Transverse colon (tissue), 4 donors: ENCODE results near the gene LCLAT1. TPM values are rescaled to one million over a fixed set of nuclear protein-coding genes. Genes with fewer than 3 reads are reported as not detected.
A peak's percentile ranks its signal among the peaks of the same experiment; 100 is the strongest.

Experiments used
- DNase-seq: peaks from one replicate; pipeline ENCODE4 v3.0.0-alpha.2; 2019
- H3K27ac ChIP-seq, 4 donors: fragments of 200-600 bp; sonication (generic); 2 replicates each; pipeline ENCODE4 v1.5.1; 2016 to 2018; ENCODE audit warnings: inconsistent platforms in 4 of 4
- H3K27me3 ChIP-seq: fragments of 200-600 bp; sonication (generic); 2 replicates; pipeline ENCODE4 v1.5.1; 2017; ENCODE audit warnings: inconsistent platforms
- H3K36me3 ChIP-seq, 4 donors: fragments of 200-600 bp; sonication (generic); 2 replicates each; pipeline ENCODE4 v1.5.1; 2017 to 2019; ENCODE audit warnings: inconsistent platforms in 4 of 4
- H3K4me1 ChIP-seq, 4 donors: fragments of 200-600 bp; sonication (generic); 2 replicates each; pipeline ENCODE4 v1.5.1; 2017 to 2020; ENCODE audit warnings: inconsistent platforms in 4 of 4
- H3K4me3 ChIP-seq, 4 donors: fragments of 200-600 bp; sonication (generic); 1 replicate in 1 of 4; 2 replicates in 3 of 4; pipeline versions ENCODE4 v1.5.1 to v1.6.1; 2017 to 2019; ENCODE audit warnings: inconsistent platforms in 4 of 4
- H3K9me3 ChIP-seq, 2 donors: fragments of 200-600 bp; sonication (generic); 2 replicates each; pipeline ENCODE4 v1.5.1; 2017 to 2019; ENCODE audit warnings: inconsistent platforms in 2 of 2
- EP300 ChIP-seq: sonication (generic); formaldehyde crosslinking; IDR thresholded peaks from one replicate; pipeline ENCODE4 v1.6.1; 2017; ENCODE audit warnings: antibody characterized with exemption, low read depth
- POLR2A ChIP-seq: fragments of 450-650 bp; IDR thresholded peaks from one replicate; pipeline ENCODE4 v1.6.1; 2016; ENCODE audit warnings: antibody characterized with exemption, mild to moderate bottlenecking, moderate library complexity
- POLR2AphosphoS5 ChIP-seq, 3 donors: sonication (generic); formaldehyde crosslinking; IDR thresholded peaks; one replicate each; pipeline ENCODE4 v1.6.1; 2016; ENCODE audit warnings: antibody characterized with exemption in 3 of 3
- WGBS, 2 donors: methylation state at CpG; one replicate each; pipeline ENCODE4 v1.1.5; 2018; ENCODE audit warnings: low coverage in 1 of 2; 5-methylcytosine and 5-hydroxymethylcytosine counted together
- in situ Hi-C, 4 donors: fragments of 200-750 bp; cut with MboI; loops; one replicate each; pipeline versions ENCODE4 v1.15.0 to v1.15.1; 2017; ENCODE audit warnings: low sequenced_read_pairs in 3 of 4, low pct_ligation_motif_present in 1 of 4, low pct_unique_long_range_greater_than_20kb in 1 of 4
- intact Hi-C: fragments of 100-400 bp; cut with DNase I; formaldehyde crosslinking; loops from one replicate; pipeline ENCODE4 v1.15.1; 2023; ENCODE audit warnings: low total_unique reads
- total RNA-seq, 4 donors: library from RNA; depleted of rRNA; stranded (reverse); fragments of >200 nt; gene quantifications; one replicate each; pipeline ENCODE4 v1.1.0, GENCODE V29; 2016
- TF ChIP-seq, protein P1 (sequence below), 5 experiments: fragments of 200-600 bp in 3 of 5; fragments of 450-650 bp in 2 of 5; sonication (generic) in 3 of 5; IDR thresholded peaks; 1 replicate in 2 of 5; 2 replicates in 3 of 5; pipeline ENCODE4 v1.5.1; 2016 to 2017; ENCODE audit warnings: antibody characterized with exemption in 5 of 5, inconsistent platforms in 3 of 5, mild to moderate bottlenecking in 2 of 5, moderate library complexity in 1 of 5

The LCLAT1 gene
- total RNA-seq, 4 donors from 2014 or later, result 10.9 to 26.5 (median 16.6) TPM

DNA sequence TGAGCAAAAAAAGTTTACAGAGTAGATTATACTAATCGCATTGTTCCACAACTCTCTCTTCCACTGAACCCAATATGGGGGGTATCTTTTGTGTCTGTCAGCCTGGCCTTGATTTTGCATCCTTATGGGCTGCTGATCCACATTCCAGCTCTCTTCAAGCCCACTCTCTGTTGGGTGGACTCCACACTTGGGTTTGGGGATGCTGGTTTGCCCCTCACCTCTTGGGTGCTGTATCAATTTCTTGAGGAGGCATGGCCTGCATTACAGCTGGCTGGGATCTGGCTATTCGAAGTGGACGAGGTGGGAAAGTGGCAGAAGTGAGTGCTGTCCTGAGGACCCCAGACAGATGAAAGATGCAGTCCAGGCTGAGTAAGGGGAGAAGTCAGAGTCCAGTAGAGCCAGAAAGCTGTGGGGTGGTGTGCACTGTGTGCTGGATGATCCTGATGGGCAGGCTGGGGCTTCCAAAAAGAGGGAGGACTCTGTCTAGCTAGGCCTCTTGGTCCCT lies 218.8 kb downstream of the LCLAT1 start:
- DNase-seq, result no peak
- intact Hi-C loops, result no loop called here
- in situ Hi-C loops, result no loop called here
- peak overlapping the region; percentile 18 to 77 (median 70) for H3K27ac ChIP-seq
- peaks cover 0 to 14% (median 2%) of the 10 kb centered on the region in 4 donors for H3K4me1 ChIP-seq
- peaks cover 11 to 16% of the 10 kb centered on the region in 2 donors for H3K9me3 ChIP-seq
- TF ChIP-seq POLR2A (no peak), POLR2AphosphoS5 (IDR thresholded peaks at IDR 0.05) (no peak), EP300 (no peak)
- TF ChIP-seq, protein P1, sequence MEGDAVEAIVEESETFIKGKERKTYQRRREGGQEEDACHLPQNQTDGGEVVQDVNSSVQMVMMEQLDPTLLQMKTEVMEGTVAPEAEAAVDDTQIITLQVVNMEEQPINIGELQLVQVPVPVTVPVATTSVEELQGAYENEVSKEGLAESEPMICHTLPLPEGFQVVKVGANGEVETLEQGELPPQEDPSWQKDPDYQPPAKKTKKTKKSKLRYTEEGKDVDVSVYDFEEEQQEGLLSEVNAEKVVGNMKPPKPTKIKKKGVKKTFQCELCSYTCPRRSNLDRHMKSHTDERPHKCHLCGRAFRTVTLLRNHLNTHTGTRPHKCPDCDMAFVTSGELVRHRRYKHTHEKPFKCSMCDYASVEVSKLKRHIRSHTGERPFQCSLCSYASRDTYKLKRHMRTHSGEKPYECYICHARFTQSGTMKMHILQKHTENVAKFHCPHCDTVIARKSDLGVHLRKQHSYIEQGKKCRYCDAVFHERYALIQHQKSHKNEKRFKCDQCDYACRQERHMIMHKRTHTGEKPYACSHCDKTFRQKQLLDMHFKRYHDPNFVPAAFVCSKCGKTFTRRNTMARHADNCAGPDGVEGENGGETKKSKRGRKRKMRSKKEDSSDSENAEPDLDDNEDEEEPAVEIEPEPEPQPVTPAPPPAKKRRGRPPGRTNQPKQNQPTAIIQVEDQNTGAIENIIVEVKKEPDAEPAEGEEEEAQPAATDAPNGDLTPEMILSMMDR (IDR thresholded peaks at IDR 0.05), result no peak
- WGBS, 2 donors, result 88% methylated on average over 1 to 3 of the region's 3 CpGs
- H3K27me3 ChIP-seq, result no peaks in the 10 kb centered on the region
- H3K36me3 ChIP-seq, result no peaks in the 10 kb centered on the region
- no peak overlapping the region for H3K4me3 ChIP-seq

DNA sequence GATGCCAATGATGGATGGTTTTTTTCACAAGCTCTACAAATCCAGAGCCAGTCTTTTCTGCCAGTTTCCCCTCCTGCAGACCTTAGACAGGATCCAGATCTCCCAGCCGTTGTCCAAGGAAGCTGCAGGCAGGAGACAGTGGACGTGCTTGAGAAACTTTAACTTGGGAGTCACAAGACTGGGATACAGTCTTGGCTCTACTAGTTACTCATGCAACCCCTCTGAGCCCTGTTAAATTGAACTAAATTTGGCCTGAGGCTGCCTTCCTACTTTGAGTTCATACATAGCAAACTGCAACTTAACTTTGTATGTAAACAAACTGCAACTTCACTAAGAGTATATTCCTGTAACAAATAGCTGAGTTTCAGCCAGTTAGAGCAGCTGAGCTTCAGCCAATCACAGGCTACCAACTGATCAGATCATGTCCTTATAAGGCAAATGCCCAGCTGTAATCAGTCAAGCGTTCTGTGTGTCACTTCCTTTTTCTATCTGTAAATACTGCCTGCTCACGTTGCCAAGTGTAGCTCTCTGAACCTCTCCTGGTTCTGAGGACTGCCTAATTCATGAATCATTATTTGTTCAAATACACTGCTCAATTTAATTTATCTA lies 219.3 kb downstream of the LCLAT1 start:
- in situ Hi-C loops, result no loop called here
- Histone ChIP-seq H3K9me3 (peaks cover 11 to 16% of the 10 kb centered on the region in 2 donors), H3K4me1 (peaks cover 0 to 14% (median 2%) of the 10 kb centered on the region in 4 donors), H3K27ac (peak overlapping the region; percentile 18 to 77 (median 70)), H3K36me3 (no peaks in the 10 kb centered on the region), H3K27me3 (no peaks in the 10 kb centered on the region), H3K4me3 (no peak overlapping the region)
- 33 to 64% methylated on average over 2 to 4 of the region's 4 CpGs for WGBS, 2 donors
- intact Hi-C loops, result no loop called here
- no peak for DNase-seq
- TF ChIP-seq POLR2AphosphoS5 (IDR thresholded peaks at IDR 0.05) (peak in 2 of 3 donors; percentile 20 to 23), EP300 (no peak)

DNA sequence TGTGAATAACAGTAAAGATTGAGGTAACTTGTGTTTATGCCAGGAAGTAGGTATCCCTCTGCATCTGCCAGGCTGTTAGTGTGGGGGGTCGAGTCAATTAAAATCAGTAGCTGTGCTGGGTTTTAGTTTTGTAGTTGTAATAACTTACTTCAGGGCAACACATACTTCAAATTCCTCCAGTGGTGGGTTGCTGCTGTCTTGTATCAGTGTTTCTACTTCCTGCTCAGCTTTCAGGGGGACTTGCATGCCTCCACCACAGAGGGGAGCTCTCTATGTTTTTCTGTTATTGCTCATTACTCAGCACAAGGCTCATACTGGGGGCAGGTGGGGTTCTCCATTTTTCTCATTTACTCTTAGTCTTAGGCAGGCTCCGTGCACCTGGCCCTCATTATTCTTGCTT lies 223.4 kb downstream of the LCLAT1 start:
- Histone ChIP-seq H3K9me3 (peaks cover 11 to 16% of the 10 kb centered on the region in 2 donors), H3K4me1 (peaks cover 0 to 8% (median 2%) of the 10 kb centered on the region in 4 donors), H3K27ac (no peak overlapping the region), H3K4me3 (no peak overlapping the region), H3K27me3 (no peaks in the 10 kb centered on the region), H3K36me3 (no peaks in the 10 kb centered on the region)
- DNase-seq, result no peak
- 77 to 78% methylated on average over 2 of the region's 2 CpGs for WGBS, 2 donors
- in situ Hi-C loops, result no loop called here
- TF ChIP-seq, protein P1 (IDR thresholded peaks at IDR 0.05), result no peak
- no peak for TF ChIP-seq POLR2AphosphoS5 (IDR thresholded peaks at IDR 0.05)
- no peak for TF ChIP-seq EP300
- TF ChIP-seq POLR2A, result no peak
- intact Hi-C loops, result no loop called here

DNA sequence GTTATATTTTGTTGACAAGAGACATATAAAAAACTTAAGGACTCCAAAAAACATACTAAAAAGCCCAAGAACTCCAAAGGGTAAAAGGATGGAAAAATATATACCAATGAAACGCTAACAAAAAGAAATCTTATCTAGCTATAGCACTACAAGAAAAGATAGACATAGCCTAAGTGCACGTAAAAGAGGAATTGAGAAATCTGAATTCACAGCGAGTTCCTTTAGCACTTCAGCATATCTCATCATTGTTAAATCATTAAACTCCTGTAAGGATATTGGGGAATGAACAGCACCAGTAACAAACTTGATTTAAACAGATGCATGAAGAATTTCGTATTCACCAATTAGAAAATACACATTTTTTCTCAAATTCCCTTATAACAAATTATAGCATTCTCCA lies 226.1 kb downstream of the LCLAT1 start:
- H3K4me1 ChIP-seq, result no peaks in the 10 kb centered on the region
- intact Hi-C loops, result no loop called here
- in situ Hi-C loops, result no loop called here
- H3K27ac ChIP-seq, result no peak overlapping the region
- no peaks in the 10 kb centered on the region for H3K36me3 ChIP-seq
- no peak overlapping the region for H3K4me3 ChIP-seq
- 75 to 83% methylated on average over 4 of the region's 4 CpGs for WGBS, 2 donors
- TF ChIP-seq POLR2AphosphoS5 (IDR thresholded peaks at IDR 0.05) (no peak), POLR2A (no peak), EP300 (no peak)
- TF ChIP-seq, protein P1 (IDR thresholded peaks at IDR 0.05), result no peak
- peaks cover 11 to 16% of the 10 kb centered on the region in 2 donors for H3K9me3 ChIP-seq
- no peak for DNase-seq
- H3K27me3 ChIP-seq, result no peaks in the 10 kb centered on the region

DNA sequence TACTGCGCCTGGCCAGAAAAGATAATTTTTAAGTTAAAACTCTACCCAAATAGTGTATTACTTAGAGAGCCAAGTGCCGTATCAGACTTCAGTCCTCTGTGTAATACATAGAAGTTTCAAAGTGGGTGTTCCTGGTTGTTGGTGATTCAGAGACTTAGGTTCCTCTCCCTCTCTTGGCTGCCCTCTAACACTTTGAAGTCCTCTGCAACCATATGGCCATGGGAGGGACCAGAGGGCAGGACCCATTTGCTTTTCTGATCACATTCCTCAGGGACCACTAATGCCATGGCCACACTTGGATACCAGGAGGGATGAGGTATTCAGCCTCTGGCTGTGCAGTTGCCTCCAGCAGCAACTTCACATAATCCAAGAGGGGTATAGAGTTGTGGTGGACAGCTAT lies 228.7 kb downstream of the LCLAT1 start:
- Histone ChIP-seq H3K9me3 (no peaks in the 10 kb centered on the region), H3K27me3 (no peaks in the 10 kb centered on the region), H3K4me1 (no peaks in the 10 kb centered on the region), H3K4me3 (no peak overlapping the region), H3K27ac (no peak overlapping the region), H3K36me3 (no peaks in the 10 kb centered on the region)
- in situ Hi-C loops, result no loop called here
- DNase-seq, result no peak
- TF ChIP-seq, protein P1 (IDR thresholded peaks at IDR 0.05), result no peak
- TF ChIP-seq EP300 (no peak), POLR2A (no peak), POLR2AphosphoS5 (IDR thresholded peaks at IDR 0.05) (no peak)
- intact Hi-C loops, result no loop called here
- WGBS, 2 donors, result 90 to 93% methylated on average over 2 of the region's 2 CpGs
